Measurements from ENCODE around the gene TSTD2. TPM values are rescaled to one million over a fixed set of nuclear protein-coding genes. Genes with fewer than 3 reads are reported as not detected.

Gene TSTD2
- polyA plus RNA-seq, 1 donor from 2014 or later = 50.0 TPM

DNA sequence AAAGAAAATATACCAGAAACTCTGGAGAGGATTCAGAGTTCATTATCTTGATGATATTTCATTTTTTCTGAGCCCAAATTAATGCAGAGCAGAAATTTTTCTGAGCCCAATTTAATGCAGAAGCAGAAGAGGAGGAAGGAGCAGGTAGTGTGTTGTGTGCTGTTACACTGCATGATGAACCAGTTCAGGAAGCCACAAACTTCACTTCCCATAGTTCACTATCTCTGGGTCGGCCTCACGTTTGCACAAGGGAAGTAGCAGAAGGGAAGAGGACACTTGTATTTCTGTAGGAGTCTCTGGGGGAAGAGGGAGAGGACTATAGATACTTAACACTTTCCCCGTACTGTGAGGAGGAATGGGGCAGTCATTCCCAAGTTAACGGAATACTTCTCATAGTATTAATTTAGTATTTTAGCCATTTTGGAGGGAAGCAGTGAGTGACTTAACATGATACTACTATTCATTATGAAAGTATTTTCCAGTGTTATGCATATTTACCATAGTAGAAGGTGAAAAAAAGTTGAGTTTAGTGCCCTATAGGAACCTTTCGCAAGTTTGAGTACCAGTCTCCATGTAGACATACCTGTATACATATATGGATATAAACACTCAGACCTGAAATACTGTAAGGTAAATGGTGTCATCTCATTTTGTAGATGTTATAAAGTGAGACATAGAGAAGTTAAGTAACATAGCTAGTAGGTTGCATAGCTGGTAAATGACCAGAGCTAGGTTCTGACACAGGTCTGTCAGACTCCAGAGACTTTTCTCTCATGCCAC is 33.9 kb upstream of the TSTD2 start:
- Histone ChIP-seq H3F3A (ENCODE audit: insufficient read depth, low read length, poor library complexity, severe bottlenecking) (no peaks in the 10 kb centered on the region), H3K9me3 (ENCODE audit: low read length) (no peaks in the 10 kb centered on the region), H3K79me2 (replicated peaks; ENCODE audit: insufficient read depth, low read length) (no peaks in the 10 kb centered on the region), H3K9me2 (ENCODE audit: insufficient read depth, low read length) (no peaks in the 10 kb centered on the region), H4K20me1 (ENCODE audit: insufficient read depth) (no peaks in the 10 kb centered on the region), H2AFZ (ENCODE audit: low read depth, low read length) (no peak overlapping the region), H3K4me2 (ENCODE audit: low read length) (no peak overlapping the region), H3K27ac (ENCODE audit: low read length) (no peak overlapping the region), H3K27me3 (ENCODE audit: insufficient read depth, low read depth, low read length) (no peaks in the 10 kb centered on the region), H3K4me3 (ENCODE audit: low read length) (no peak overlapping the region), H3K9ac (ENCODE audit: low read length) (no peak overlapping the region), H3K36me3 (ENCODE audit: insufficient read depth, low read length) (peaks cover 27% of the 10 kb centered on the region)
- no peak for TF ChIP-seq TAF1 (IDR thresholded peaks at IDR 0.05; ENCODE audit: low read depth)
- TF ChIP-seq, protein P1, sequence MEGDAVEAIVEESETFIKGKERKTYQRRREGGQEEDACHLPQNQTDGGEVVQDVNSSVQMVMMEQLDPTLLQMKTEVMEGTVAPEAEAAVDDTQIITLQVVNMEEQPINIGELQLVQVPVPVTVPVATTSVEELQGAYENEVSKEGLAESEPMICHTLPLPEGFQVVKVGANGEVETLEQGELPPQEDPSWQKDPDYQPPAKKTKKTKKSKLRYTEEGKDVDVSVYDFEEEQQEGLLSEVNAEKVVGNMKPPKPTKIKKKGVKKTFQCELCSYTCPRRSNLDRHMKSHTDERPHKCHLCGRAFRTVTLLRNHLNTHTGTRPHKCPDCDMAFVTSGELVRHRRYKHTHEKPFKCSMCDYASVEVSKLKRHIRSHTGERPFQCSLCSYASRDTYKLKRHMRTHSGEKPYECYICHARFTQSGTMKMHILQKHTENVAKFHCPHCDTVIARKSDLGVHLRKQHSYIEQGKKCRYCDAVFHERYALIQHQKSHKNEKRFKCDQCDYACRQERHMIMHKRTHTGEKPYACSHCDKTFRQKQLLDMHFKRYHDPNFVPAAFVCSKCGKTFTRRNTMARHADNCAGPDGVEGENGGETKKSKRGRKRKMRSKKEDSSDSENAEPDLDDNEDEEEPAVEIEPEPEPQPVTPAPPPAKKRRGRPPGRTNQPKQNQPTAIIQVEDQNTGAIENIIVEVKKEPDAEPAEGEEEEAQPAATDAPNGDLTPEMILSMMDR (IDR thresholded peaks at IDR 0.05; ENCODE audit: poor library complexity, severe bottlenecking) = no peak
- TF ChIP-seq RAD21 (conservative IDR thresholded peaks at IDR 0.05) = no peak
- TF ChIP-seq MXI1 (conservative IDR thresholded peaks at IDR 0.05; ENCODE audit: poor library complexity, severe bottlenecking) = no peak
- TF ChIP-seq, protein P2, sequence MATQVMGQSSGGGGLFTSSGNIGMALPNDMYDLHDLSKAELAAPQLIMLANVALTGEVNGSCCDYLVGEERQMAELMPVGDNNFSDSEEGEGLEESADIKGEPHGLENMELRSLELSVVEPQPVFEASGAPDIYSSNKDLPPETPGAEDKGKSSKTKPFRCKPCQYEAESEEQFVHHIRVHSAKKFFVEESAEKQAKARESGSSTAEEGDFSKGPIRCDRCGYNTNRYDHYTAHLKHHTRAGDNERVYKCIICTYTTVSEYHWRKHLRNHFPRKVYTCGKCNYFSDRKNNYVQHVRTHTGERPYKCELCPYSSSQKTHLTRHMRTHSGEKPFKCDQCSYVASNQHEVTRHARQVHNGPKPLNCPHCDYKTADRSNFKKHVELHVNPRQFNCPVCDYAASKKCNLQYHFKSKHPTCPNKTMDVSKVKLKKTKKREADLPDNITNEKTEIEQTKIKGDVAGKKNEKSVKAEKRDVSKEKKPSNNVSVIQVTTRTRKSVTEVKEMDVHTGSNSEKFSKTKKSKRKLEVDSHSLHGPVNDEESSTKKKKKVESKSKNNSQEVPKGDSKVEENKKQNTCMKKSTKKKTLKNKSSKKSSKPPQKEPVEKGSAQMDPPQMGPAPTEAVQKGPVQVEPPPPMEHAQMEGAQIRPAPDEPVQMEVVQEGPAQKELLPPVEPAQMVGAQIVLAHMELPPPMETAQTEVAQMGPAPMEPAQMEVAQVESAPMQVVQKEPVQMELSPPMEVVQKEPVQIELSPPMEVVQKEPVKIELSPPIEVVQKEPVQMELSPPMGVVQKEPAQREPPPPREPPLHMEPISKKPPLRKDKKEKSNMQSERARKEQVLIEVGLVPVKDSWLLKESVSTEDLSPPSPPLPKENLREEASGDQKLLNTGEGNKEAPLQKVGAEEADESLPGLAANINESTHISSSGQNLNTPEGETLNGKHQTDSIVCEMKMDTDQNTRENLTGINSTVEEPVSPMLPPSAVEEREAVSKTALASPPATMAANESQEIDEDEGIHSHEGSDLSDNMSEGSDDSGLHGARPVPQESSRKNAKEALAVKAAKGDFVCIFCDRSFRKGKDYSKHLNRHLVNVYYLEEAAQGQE (IDR thresholded peaks at IDR 0.05; ENCODE audit: borderline replicate concordance) = no peak
- no peak for TF ChIP-seq POLR2AphosphoS5 (IDR thresholded peaks at IDR 0.05)
- no peak for TF ChIP-seq EZH2 (IDR thresholded peaks at IDR 0.05; ENCODE audit: borderline replicate concordance, insufficient read depth, low read length, poor library complexity, severe bottlenecking)
- TF ChIP-seq EP300 (conservative IDR thresholded peaks at IDR 0.05; ENCODE audit: poor library complexity, severe bottlenecking) = no peak
- TF ChIP-seq SMC3 (conservative IDR thresholded peaks at IDR 0.05; ENCODE audit: poor library complexity) = no peak

DNA sequence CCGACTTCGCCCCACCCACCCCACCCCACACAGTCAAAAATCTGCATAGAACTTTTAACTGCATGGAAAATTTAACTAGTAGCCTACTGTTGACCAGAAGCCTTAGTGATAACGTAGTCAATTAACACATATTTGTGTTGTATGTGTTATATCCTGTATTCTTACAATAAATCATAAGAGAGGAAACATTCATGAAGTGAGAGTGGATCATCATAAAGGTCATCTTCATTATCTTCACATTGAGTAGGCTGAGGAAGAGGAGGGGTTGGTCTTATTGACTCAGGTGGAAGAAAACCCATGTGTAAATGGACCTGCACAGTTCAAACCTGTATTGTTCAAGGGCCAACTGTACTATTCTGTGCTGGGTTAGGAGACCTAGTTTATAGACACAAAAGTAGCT is 32.6 kb upstream of the TSTD2 start:
- Histone ChIP-seq H3K79me2 (replicated peaks; ENCODE audit: insufficient read depth, low read length) (no peaks in the 10 kb centered on the region), H3K9me3 (ENCODE audit: low read length) (no peaks in the 10 kb centered on the region), H4K20me1 (ENCODE audit: insufficient read depth) (no peaks in the 10 kb centered on the region), H3K36me3 (ENCODE audit: insufficient read depth, low read length) (peaks cover 30% of the 10 kb centered on the region), H3K9me2 (ENCODE audit: insufficient read depth, low read length) (no peaks in the 10 kb centered on the region), H3K4me3 (ENCODE audit: low read length) (no peak overlapping the region), H3F3A (ENCODE audit: insufficient read depth, low read length, poor library complexity, severe bottlenecking) (no peaks in the 10 kb centered on the region), H3K27ac (ENCODE audit: low read length) (no peak overlapping the region), H3K27me3 (ENCODE audit: insufficient read depth, low read depth, low read length) (no peaks in the 10 kb centered on the region), H3K9ac (ENCODE audit: low read length) (no peak overlapping the region), H2AFZ (ENCODE audit: low read depth, low read length) (no peak overlapping the region), H3K4me2 (ENCODE audit: low read length) (no peak overlapping the region)
- no peak for TF ChIP-seq EP300 (conservative IDR thresholded peaks at IDR 0.05; ENCODE audit: poor library complexity, severe bottlenecking)
- no peak for TF ChIP-seq MXI1 (conservative IDR thresholded peaks at IDR 0.05; ENCODE audit: poor library complexity, severe bottlenecking)
- TF ChIP-seq, protein P1 (IDR thresholded peaks at IDR 0.05; ENCODE audit: poor library complexity, severe bottlenecking) = no peak
- TF ChIP-seq TAF1 (IDR thresholded peaks at IDR 0.05; ENCODE audit: low read depth) = no peak
- no peak for TF ChIP-seq EZH2 (IDR thresholded peaks at IDR 0.05; ENCODE audit: borderline replicate concordance, insufficient read depth, low read length, poor library complexity, severe bottlenecking)

Data from neural cell (in vitro differentiated cells).